Inflammatory macrophage treated with lipopolysaccharide for 1 hour (primary cell): ENCODE measurements around the gene CEP57.

Source experiments
- DNase-seq, 2 donors: peaks; one replicate each; pipeline ENCODE4 v3.0.0-alpha.2; 2020 to 2022

The CEP57 gene

GRCh38 chr11:95790123-95790932, at the start of gene CEP57:
Gene CEP57, plus strand, starts transcription at chr11:95790498. Its CDS starts 201 bp downstream, at chr11:95790699.
- peak; percentile 99 to 100 for DNase-seq

- no peak for DNase-seq
These were observed 40.2 kb upstream of the CEP57 start for GRCh38 chr11:95750101-95750500.

DNA sequence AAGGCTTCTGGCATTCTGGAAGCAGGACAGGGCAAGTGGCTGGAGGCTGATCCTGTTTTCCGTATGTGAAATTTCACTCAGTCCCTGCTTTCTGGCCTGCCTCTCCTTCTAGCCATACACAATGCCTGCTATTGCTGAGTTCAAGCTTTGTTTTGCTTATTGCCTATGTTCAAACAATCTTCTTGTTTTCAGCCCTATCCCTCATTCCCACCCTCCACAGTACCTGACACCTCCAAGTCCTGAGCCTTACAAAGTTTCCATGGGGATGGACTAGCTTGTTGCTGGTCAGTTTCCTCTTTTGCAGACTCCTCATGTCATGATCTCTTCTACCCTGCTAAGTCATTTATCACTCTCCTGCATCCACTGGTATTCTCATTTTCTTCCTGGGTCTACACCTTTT, 38.8 kb upstream of the CEP57 start:
- no peak for DNase-seq

DNA sequence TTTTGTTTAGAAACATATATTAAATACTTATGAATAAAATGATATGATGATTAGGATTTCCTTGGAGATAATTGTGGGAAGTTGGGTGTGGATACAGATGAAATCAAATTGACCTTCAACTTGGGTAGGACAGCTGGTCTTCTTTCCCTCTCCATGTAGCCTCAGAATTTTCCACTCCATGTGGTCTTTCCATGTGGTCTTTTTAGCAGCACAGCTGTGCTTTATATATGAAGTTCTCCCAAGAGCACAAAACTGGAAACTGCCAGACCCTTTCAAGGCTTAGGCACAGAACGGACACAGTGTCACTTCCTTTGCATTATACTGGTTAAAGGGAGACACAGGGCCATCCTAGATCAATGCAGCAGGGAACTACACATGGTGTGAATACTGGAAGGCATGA, 29.4 kb upstream of the CEP57 start:
- no peak for DNase-seq

GRCh38 chr11:95762534-95762933, 27.8 kb upstream of the CEP57 start:
- DNase-seq: no peak

DNA sequence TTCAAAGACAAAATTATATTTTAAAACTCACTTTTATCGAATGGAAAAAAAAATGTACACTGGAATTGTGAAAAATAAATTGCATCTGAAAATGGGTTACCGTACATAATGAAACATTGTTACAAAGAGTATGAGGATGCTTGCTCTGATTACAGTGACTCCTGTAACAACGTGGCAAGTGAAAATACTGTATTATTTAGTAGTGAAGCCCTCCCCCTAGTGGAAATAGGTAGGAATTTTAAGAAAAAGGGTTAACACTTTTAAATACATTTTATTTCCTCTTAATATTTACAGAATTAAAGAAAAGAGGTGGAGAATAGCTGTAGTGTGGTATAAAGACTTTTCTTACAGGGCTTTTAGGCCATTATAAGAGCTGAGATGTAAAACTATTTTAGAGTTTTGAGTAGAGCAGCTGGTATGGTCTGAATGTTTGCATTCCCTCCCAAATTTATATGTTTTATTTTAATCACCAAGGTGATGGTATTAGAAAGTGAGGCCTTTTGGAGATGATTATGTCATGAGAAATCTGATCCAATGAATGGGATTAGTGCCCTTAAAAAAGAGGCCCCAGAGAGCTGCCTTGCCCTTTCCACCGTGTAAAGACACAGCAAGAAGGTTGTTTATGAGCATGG, 25.9 kb upstream of the CEP57 start:
- peak; percentile 37 to 75 for DNase-seq

- peak; percentile 31 to 51 for DNase-seq
These were observed 23.6 kb upstream of the CEP57 start for GRCh38 chr11:95766701-95767100.

DNA sequence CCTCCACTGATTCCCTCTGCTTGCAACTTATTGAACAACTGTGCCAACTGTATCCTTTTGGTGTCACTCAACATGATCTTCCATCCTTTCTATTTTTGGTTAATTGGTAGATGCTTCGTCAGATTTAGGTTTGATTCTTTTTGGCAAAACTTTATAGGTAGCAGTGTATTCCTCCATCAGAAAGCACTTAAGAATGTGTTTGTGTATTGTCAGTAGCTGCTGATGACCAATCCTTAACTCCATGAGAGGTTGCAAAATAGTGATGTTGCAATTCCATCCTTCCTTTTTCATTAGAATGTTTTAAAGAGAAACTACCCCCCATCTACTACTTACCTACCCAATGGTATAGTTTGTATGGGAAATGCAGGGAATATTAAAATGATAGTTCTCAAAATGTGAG, 22.8 kb upstream of the CEP57 start:
- peak; percentile 59 to 93 for DNase-seq

DNA sequence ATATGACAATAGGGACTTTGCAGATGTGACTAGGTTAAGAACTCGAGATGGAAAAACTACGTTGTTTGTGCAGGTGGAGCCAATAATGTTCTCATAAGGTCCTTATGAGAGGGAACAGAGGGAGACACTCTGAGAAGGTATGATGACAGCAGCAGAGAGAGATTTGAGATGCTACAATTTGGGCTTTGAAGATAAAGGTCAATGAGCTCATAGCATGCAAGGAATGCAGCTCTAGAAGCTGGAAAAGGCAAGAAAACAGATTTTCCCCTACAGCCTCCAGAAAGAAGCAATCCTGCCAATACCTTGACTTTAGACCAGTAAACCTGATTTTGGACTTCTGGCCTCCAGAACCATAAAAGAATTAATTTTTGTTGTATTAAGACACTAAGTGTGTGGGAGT, 21.8 kb upstream of the CEP57 start:
- no peak for DNase-seq

DNA sequence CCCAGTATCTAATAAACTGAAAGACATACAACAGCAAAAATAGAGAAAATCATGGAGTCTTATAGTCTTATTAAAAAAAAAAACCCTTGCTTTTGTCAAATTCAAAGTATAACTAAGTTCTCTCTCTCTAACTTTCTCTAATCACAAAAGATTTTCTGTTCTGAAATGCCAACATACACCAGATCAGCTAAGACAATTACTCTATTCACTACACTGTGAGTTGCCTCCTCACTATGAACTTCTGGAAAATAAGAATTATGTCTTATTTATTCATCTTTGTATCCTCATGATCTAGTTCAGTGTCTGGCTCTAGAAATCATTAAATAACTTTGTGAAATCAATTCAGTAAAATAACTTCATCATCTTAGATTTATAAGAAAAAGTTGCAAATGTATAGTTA, 13.4 kb upstream of the CEP57 start:
- no peak for DNase-seq

- no peak for DNase-seq
These were observed 11.6 kb upstream of the CEP57 start for GRCh38 chr11:95778699-95779098.

DNA sequence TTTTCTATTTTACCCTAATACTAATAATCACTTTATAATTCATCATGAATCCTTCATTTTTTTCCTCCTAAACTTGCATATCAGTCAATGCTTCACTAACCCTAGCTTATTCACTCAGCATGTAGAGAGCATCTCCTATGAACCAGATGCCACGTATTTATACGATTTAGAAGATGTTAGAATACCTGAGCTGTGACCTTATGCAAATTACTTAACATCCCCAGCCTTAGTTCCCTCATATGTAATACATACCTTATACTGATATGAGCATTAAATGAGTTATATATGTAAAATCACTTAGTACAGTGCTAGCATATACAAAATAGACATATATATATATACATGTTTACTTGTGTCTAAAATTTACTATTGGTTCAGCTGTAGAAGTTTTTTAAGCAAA, 9.8 kb upstream of the CEP57 start:
- DNase-seq: no peak

- peak; percentile 11 to 21 for DNase-seq
These were observed 1.3 kb upstream of the CEP57 start for GRCh38 chr11:95788921-95789505.

DNA sequence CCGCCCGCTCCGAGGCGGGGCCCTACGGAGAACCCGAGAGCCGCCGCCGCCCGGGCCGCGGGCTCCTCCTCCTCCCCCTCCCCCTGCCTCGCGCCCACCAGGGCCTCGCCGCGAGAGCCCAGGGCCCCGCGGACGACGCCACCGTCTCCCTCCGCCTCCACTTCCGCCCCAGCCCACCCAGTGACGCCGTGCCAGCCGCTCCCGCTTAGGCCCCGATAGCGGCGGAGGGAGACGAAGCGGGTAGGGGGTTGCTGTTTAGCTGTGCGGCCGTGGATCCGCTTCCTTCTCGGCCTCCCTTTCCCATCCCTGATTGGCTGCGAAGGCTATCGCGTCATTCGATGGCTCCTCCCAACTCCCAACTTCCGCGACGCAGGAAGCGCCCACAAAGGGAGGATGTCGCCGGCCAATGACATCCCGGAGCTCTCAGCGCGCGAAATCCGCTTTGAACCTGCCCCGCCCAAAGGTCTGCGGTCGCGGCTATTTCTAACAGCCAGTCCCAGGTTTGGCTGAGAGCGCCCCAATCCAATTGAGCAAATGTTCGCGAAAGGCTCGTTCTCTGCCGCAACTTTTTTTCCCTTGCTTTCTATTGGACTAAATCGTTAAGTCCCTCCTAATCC, 684 bp upstream of the CEP57 start, which contains the start of gene FAM76B:
Gene FAM76B (minus strand): TSS at position 277 of the 617 bp plus-strand sequence. CDS start 304 bp downstream, outside the sequence.
- peak; percentile 98 for DNase-seq

GRCh38 chr11:95790933-95791708, 823 bp downstream of the CEP57 start:
- peak; percentile 38 to 44 for DNase-seq

GRCh38 chr11:95791709-95792033, 1.4 kb downstream of the CEP57 start:
- no peak for DNase-seq

DNA sequence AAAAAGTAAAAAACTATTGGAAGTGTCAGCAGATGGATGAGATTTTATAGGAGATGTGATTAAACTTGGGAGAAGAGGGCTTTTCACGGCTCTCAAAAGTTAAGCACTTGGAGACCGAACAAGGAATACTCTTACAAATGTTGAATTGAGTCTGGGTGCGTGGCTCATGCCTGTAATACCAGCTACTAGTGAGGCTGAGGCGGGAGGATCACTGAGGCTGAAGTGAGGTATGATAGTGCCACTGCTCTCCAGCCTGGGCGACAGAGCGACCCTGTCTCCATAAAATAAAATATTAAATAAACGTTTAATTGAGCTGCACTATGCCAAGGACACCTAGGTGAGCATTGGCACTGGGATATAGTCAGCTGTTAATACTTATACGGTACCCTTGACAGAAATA, 1.9 kb downstream of the CEP57 start:
- no peak for DNase-seq

DNA sequence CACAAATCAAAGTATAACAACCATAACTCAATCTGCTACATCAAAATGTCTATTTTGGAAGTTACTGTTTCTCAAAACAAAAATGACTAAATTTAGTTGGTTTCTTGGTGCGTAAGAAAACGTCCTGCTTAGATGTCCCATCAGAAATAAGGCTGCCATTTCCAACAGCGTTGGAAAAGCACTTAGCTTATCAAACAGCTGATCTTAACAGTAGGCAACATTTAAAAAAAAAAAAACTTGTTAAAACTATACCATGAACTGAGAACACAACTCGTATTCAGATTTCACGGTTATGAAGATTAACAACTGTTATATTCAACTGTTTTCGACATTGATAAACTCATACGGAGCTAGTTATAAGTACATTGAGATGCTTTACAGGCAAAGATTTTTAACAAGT, 2.4 kb downstream of the CEP57 start:
- no peak for DNase-seq

DNA sequence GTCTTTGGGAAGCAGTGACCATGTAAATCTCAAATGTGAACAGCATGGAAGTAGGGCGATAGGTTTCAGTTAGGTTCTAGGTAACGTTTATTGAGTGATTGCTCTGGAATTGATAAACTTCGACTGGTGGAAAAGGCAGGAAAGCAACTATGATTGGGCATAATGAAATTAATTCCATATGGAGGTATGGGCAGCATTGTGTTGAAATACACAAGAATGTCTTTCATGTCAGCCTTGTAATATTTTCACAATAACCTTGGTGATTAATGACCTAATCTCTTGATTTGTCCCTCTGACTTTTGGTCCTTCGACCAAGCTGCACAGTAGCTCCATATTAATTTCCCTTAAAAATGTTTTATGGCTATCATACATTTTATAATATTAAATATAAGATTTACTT, 2.8 kb downstream of the CEP57 start:
- no peak for DNase-seq

DNA sequence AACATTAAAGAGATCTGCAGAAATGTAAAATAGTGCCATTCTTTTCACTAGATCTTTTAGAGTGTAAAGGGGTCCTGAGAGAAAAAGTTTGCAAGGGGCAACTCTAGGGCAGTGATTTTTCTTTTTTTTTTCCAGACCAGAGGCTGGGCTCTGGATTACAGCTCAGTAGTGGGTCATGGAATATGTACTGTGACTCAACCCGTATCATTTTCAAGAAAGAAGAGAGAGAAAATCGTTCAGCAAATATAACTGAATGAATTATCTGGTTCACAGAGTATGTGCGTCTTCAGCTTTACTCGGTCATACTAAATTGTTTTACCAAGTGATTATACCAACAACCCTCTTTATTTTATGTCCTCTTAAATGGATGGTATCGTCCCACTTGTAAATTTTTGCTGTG, 3.8 kb downstream of the CEP57 start:
- DNase-seq: no peak

DNA sequence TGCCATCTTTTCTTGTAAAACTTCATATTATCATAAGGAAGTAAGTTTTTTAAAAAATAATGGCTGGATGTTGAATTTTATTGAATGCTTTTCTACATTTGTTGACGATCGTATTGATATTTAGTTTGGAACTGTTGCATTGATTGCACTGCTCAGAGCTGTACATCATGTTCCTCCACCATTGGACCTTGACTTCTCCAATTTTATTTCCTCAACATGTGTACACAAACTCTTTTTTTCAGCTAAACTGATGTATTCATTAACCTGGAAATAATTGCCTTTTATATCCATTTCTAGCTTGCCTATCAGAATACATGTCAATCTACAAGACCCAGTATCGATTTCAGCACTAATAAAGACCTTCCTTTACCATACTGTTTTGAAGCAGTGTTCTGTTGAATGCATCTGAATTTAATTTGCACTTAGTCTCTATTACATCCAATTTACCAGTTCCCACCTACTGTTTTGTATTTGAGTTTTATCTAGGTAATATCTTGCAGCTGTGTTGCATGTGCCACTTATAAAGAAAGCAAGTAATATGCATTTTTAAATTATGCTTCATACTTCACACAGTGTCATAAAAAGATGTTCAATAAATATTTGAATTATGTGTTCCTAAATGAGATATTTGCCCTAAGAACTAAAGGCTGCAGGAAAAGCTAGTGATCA, 5.5 kb downstream of the CEP57 start:
- no peak for DNase-seq

DNA sequence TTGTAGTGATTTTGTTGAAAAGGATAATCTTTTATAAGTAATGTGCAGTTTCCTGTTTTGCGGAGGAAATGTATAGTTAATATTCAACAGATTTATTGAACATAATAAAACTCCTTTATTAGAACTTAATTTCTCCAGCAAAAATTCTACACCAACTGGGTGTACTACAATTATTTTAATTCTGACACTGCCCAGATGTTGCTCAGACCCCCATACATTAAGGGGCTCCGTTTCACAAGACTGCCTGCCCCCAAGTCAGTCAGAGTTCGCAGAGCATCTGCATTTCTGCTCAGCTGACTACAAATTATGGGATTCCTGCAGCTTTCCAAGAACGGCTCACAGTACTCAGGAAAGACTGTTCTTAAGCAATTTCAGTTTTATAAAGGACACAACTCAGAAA, 6.2 kb downstream of the CEP57 start:
- DNase-seq: no peak
